IMR-90 (cell line): ENCODE results near the gene NLGN4X. TPM values are rescaled to one million over a fixed set of nuclear protein-coding genes. Genes with fewer than 3 reads are reported as not detected.

Source experiments
- ATAC-seq: fragments of 200-7000 bp; cut with Tn5 transposase; 2 replicates; pipeline ENCODE4 v1.9.1; 2020; ENCODE audit warnings: low read depth, mild to moderate bottlenecking, moderate library complexity
- BruUV-seq: library from RNA; stranded (reverse); fragments of 400-500 nt; replicated peaks from 2 replicates; lab custom pipeline; 2021; lab: Mats Ljungman, UMichigan
- CTCF ChIA-PET: fragments of 300-600 bp; formaldehyde crosslinking; extraction: SDS; loops from one replicate; lab custom pipeline; 2021; ENCODE audit warnings: antibody characterized with exemption; lab: Yijun Ruan, JAX
- POLR2A ChIA-PET: fragments of 300-600 bp; sonication (Branson Sonifier 250); formaldehyde crosslinking; loops from one replicate; lab custom pipeline; 2022; ENCODE audit warnings: antibody characterized with exemption; ENCODE audit not compliant: unreplicated experiment; lab: Charles Lee
- DNase-seq: peaks from one replicate; pipeline ENCODE4 v3.0.0; 2013
- H2AFZ ChIP-seq: replicated peaks from 2 replicates; pipeline ENCODE3; 2013; ENCODE audit warnings: low read length, mild to moderate bottlenecking; ENCODE audit not compliant: poor library complexity
- H2AK5ac ChIP-seq: 2 replicates; pipeline ENCODE4 v1.6.1; 2013; ENCODE audit warnings: low read depth, low read length, inconsistent platforms
- H2AK9ac ChIP-seq: replicated peaks from 2 replicates; pipeline ENCODE3; 2013; ENCODE audit warnings: mild to moderate bottlenecking, low read depth, low read length, moderate library complexity; ENCODE audit not compliant: poor library complexity
- H2BK120ac ChIP-seq: 2 replicates; pipeline ENCODE4 v1.6.1; 2013; ENCODE audit warnings: low read depth, low read length, inconsistent platforms
- H2BK15ac ChIP-seq: 3 replicates; pipeline ENCODE4 v1.6.1; 2013; ENCODE audit warnings: low read depth, low read length, inconsistent platforms
- H2BK20ac ChIP-seq: 2 replicates; pipeline ENCODE4 v1.6.1; 2013; ENCODE audit warnings: low read depth, mild to moderate bottlenecking, inconsistent platforms, low read length, moderate library complexity
- H2BK5ac ChIP-seq: 2 replicates; pipeline ENCODE4 v1.6.1; 2013; ENCODE audit warnings: mild to moderate bottlenecking, low read depth, low read length, inconsistent platforms; ENCODE audit not compliant: poor library complexity, severe bottlenecking
- H3K14ac ChIP-seq: replicated peaks from 2 replicates; pipeline ENCODE4 v1.6.1; 2013; ENCODE audit warnings: low read depth, low read length, inconsistent platforms
- H3K18ac ChIP-seq: 2 replicates; pipeline ENCODE4 v1.6.1; 2013; ENCODE audit warnings: low read depth, low read length, control low read depth
- H3K23ac ChIP-seq: 2 replicates; pipeline ENCODE4 v1.6.1; 2013; ENCODE audit warnings: low read depth, low read length, inconsistent platforms
- H3K27ac ChIP-seq: 2 replicates; pipeline ENCODE4 v1.5.1; 2013; ENCODE audit warnings: mild to moderate bottlenecking, control low read depth, low read length; ENCODE audit not compliant: insufficient read depth
- H3K27me3 ChIP-seq: 2 replicates; pipeline ENCODE4 v1.6.1; 2013; ENCODE audit warnings: low read length; ENCODE audit not compliant: control insufficient read depth, insufficient read depth
- H3K36me3 ChIP-seq: 2 replicates; pipeline ENCODE4 v1.6.1; 2013; ENCODE audit warnings: low read length, mixed read lengths; ENCODE audit not compliant: control insufficient read depth, insufficient read depth
- H3K4ac ChIP-seq: 2 replicates; pipeline ENCODE4 v1.6.1; 2013; ENCODE audit warnings: low read depth, low read length, inconsistent platforms
- H3K4me1 ChIP-seq: 2 replicates; pipeline ENCODE4 v1.6.1; 2013; ENCODE audit warnings: low read length, mixed read lengths; ENCODE audit not compliant: control insufficient read depth, insufficient read depth
- H3K4me2 ChIP-seq: 2 replicates; pipeline ENCODE4 v1.6.1; 2013; ENCODE audit warnings: low read depth, mild to moderate bottlenecking, control low read depth, low read length, moderate library complexity
- H3K4me3 ChIP-seq: 2 replicates; pipeline ENCODE4 v1.5.1; 2013; ENCODE audit warnings: low read depth, mild to moderate bottlenecking, control low read depth, low read length, moderate library complexity; ENCODE audit not compliant: insufficient read depth
- H3K56ac ChIP-seq: 2 replicates; pipeline ENCODE4 v1.6.1; 2013; ENCODE audit warnings: low read length, inconsistent platforms; ENCODE audit not compliant: insufficient read depth; ENCODE audit errors: extremely low read depth
- H3K79me1 ChIP-seq, 2 experiments: 2 replicates each; pipeline ENCODE4 v1.6.1; 2013; ENCODE audit warnings: low read length in 2 of 2, inconsistent platforms in 1 of 2, low read depth in 1 of 2
- H3K9ac ChIP-seq: 2 replicates; pipeline ENCODE4 v1.6.1; 2013; ENCODE audit warnings: low read depth, low read length, control low read depth
- H3K9me1 ChIP-seq: 2 replicates; pipeline ENCODE4 v1.6.1; 2013; ENCODE audit warnings: low read length, inconsistent platforms; ENCODE audit not compliant: insufficient read depth
- H3K9me3 ChIP-seq: 2 replicates; pipeline ENCODE4 v1.6.1; 2013; ENCODE audit warnings: low read length; ENCODE audit not compliant: control insufficient read depth, insufficient read depth
- H4K20me1 ChIP-seq: 2 replicates; pipeline ENCODE4 v1.6.1; 2013; ENCODE audit warnings: low read length, inconsistent platforms; ENCODE audit not compliant: insufficient read depth
- H4K5ac ChIP-seq: 2 replicates; pipeline ENCODE4 v1.6.1; 2013; ENCODE audit warnings: mild to moderate bottlenecking, low read depth, low read length, control low read depth
- H4K8ac ChIP-seq, 2 experiments: 2 replicates each; pipeline ENCODE4 v1.6.1; 2013; ENCODE audit warnings: low read depth in 2 of 2, low read length in 2 of 2, control low read depth in 1 of 2, inconsistent platforms in 1 of 2
- H4K91ac ChIP-seq: 2 replicates; pipeline ENCODE4 v1.6.1; 2013; ENCODE audit warnings: low read depth, low read length, inconsistent platforms; ENCODE audit not compliant: insufficient read depth
- BHLHE40 ChIP-seq: fragments of 150-350 bp; IDR thresholded peaks from 2 replicates; pipeline ENCODE4 v1.6.1; 2016; ENCODE audit warnings: mild to moderate bottlenecking, low read depth, low read length
- CEBPB ChIP-seq: IDR thresholded peaks from 2 replicates; pipeline ENCODE4 v1.6.1; 2012; ENCODE audit warnings: low read depth, low read length, improper control_type of control experiment
- ELK1 ChIP-seq: fragments of 150-350 bp; IDR thresholded peaks from 2 replicates; pipeline ENCODE4 v1.6.1; 2016; ENCODE audit warnings: low read depth, mild to moderate bottlenecking, low read length, moderate library complexity, borderline replicate concordance
- FOS ChIP-seq: fragments of 150-350 bp; IDR thresholded peaks from 2 replicates; pipeline ENCODE4 v1.6.1; 2016; ENCODE audit warnings: low read depth, low read length
- MAFK ChIP-seq: IDR thresholded peaks from 2 replicates; pipeline ENCODE4 v1.6.1; 2012; ENCODE audit warnings: low read depth, low read length, improper control_type of control experiment
- MAZ ChIP-seq: IDR thresholded peaks from 2 replicates; pipeline ENCODE4 v1.6.1; 2012; ENCODE audit warnings: low read depth, mild to moderate bottlenecking, low read length, improper control_type of control experiment, moderate library complexity, borderline replicate concordance
- RAD21 ChIP-seq: IDR thresholded peaks from 2 replicates; pipeline ENCODE4 v1.6.1; 2012; ENCODE audit warnings: low read length, improper control_type of control experiment
- RCOR1 ChIP-seq: IDR thresholded peaks from 2 replicates; pipeline ENCODE4 v1.6.1; 2012; ENCODE audit warnings: mild to moderate bottlenecking, low read length, improper control_type of control experiment; ENCODE audit not compliant: insufficient replicate concordance
- RFX5 ChIP-seq: IDR thresholded peaks from 2 replicates; pipeline ENCODE4 v1.8.0; 2012; ENCODE audit warnings: low read depth, mild to moderate bottlenecking, low read length, moderate library complexity
- USF2 ChIP-seq: fragments of 150-350 bp; IDR thresholded peaks from 2 replicates; pipeline ENCODE4 v1.6.1; 2017; ENCODE audit warnings: mild to moderate bottlenecking, antibody characterized with exemption, low read length, low read depth
- WGBS, 2 experiments: methylation state at CpG; one replicate each; pipeline versions ENCODE4 v1.1.5 to v1.1.7; 2013; ENCODE audit warnings: missing lambda C conversion rate in 2 of 2; ENCODE audit not compliant: insufficient read length in 1 of 2; ENCODE audit errors: extremely low coverage in 2 of 2; 5-methylcytosine and 5-hydroxymethylcytosine counted together
- dilution Hi-C: fragments of 300-500 bp; cut with HindIII; formaldehyde crosslinking; loops from one replicate; pipeline ENCODE4 v1.14.3; 2018; ENCODE audit warnings: low sequenced_read_pairs; ENCODE audit not compliant: unreplicated experiment
- in situ Hi-C: fragments of 300-500 bp; cut with MboI; formaldehyde crosslinking; loops from 3 replicates; pipeline ENCODE4 v1.14.3; 2019; ENCODE audit warnings: low sequenced_read_pairs, inconsistent platforms, mixed read lengths
- intact Hi-C: fragments of 100-400 bp; cut with micrococcal nuclease; formaldehyde crosslinking; loops from 2 replicates; pipeline ENCODE4 v1.10.0; 2022
- polyA plus RNA-seq, 3 experiments: library from polyadenylated mRNA; depleted of rRNA; stranded (reverse); fragments of >200 nt; gene quantifications; 2 replicates each; pipeline ENCODE4 v1.2.3, GENCODE V29; 2012; ENCODE audit warnings: low replicate concordance in 1 of 3
- total RNA-seq: library from RNA; depleted of rRNA; stranded (reverse); fragments of >200 nt; gene quantifications from 2 replicates; pipeline ENCODE4 v1.2.3, GENCODE V29; 2012

NLGN4X gene
- total and polyA plus RNA-seq, 2 of the 4 experiments (the other 2 are of a cell fraction) = not detected

- no peak overlapping the region for H2BK120ac ChIP-seq
- ChIA-PET CTCF (no interaction called here), POLR2A (no interaction called here)
- in situ Hi-C loops = no loop called here
- no peak overlapping the region for H4K91ac ChIP-seq
- intact Hi-C loops = no loop called here
- DNase-seq = no peak
- H2BK20ac ChIP-seq = no peak overlapping the region
- H4K8ac ChIP-seq = no peak overlapping the region
- no peak overlapping the region for H3K9ac ChIP-seq
- BruUV-seq = no TSS peak
- no peaks in the 10 kb centered on the region for H4K20me1 ChIP-seq
- no peak overlapping the region for H3K56ac ChIP-seq
- no peak overlapping the region for H2BK5ac ChIP-seq
- ATAC-seq = no peak
- H3K4me2 ChIP-seq = no peak overlapping the region
- no peak overlapping the region for H3K14ac ChIP-seq
- H3K9me3 ChIP-seq = peaks cover 7% of the 10 kb centered on the region; the same call in 1 of the 2 replicates
- H3K27ac ChIP-seq = no peak overlapping the region
- H2AK5ac ChIP-seq = no peak overlapping the region
- no peak overlapping the region for H4K5ac ChIP-seq
- no peak overlapping the region for H3K23ac ChIP-seq
- H3K4me1 ChIP-seq = no peaks in the 10 kb centered on the region
- H3K4ac ChIP-seq = no peak overlapping the region
- TF ChIP-seq USF2 = no peak
- TF ChIP-seq MAFK = no peak
- TF ChIP-seq ELK1 = no peak
- TF ChIP-seq RCOR1 = no peak
- TF ChIP-seq RFX5 = no peak
- TF ChIP-seq MAZ = no peak
- TF ChIP-seq CEBPB = no peak
- no peak for TF ChIP-seq FOS
- no peak for TF ChIP-seq BHLHE40
- TF ChIP-seq RAD21 = no peak
- H3K79me1 ChIP-seq = no peaks in the 10 kb centered on the region
- no peak overlapping the region for H3K18ac ChIP-seq
- H3K36me3 ChIP-seq = no peaks in the 10 kb centered on the region
- no peaks in the 10 kb centered on the region for H3K27me3 ChIP-seq
- no peak overlapping the region for H2AK9ac ChIP-seq
- no peaks in the 10 kb centered on the region for H3K9me1 ChIP-seq
- H3K4me3 ChIP-seq = no peak overlapping the region
- dilution Hi-C loops = no loop called here
- H2BK15ac ChIP-seq = no peak overlapping the region
- WGBS, 2 experiments = no CpG with 5 or more reads among the region's 3 CpGs
- H2AFZ ChIP-seq = no peak overlapping the region
Measured at GRCh38 chrX:6262959-6263358, 34.3 kb upstream of the NLGN4X start.
